Heart left ventricle (tissue), 13 donors: ENCODE data around the gene LSAMP.

Source experiments
- CTCF ChIP-seq, 12 donors: fragments of 200-600 bp; sonication (generic) in 4 of 12; IDR thresholded peaks; one replicate each; pipeline versions ENCODE4 v1.5.0 to v1.8.0; 2018 to 2022; ENCODE audit warnings: antibody characterized with exemption in 12 of 12, mild to moderate bottlenecking in 5 of 12
- POLR2A ChIP-seq, 2 donors: fragments of 450-650 bp; IDR thresholded peaks; one replicate each; pipeline ENCODE4 v1.6.1; 2017; ENCODE audit warnings: antibody characterized with exemption in 2 of 2, mild to moderate bottlenecking in 2 of 2, moderate library complexity in 2 of 2
- donor health status: ischemic (EF 13 %, LVEDD 7.1; RV severe dilation, severe dysfunction).
- donor health status: DM: no; HTN: yes; CAD: no.
- donor health status: DM: no; HTN: no; CAD: no.
- donor health status: ischemic (EF 25% LVEDD 6.9; RV normal size, moderate dysfunction).
- donor health status: ischemic (EF 25% LVEDD 5.7; RV mildly dilated, moderate dysfunction).
- donor health status: ischemic (EF 35%, LVEDD 5.7; RV mildly dilated, moderate dysfunction).
- donor health status: nonischemic (EF 11% LVEDD 7.7; RV severe dilation, severe dysfunction).
- donor health status: DM: yes; HTN: yes; CAD: no.
- donor health status: PGD.
- donor health status: ischemic (EF 29% LVEDD 5.4; RV normal size, mild dysfunction).
- donor health status: nonischemic (EF 23%, LVEDD 6.1; RV moderate dilation, normal function).

- TF ChIP-seq CTCF (IDR thresholded peaks at IDR 0.05) = no peak
- no peak for TF ChIP-seq POLR2A (IDR thresholded peaks at IDR 0.05)
Observed at GRCh38 chr3:116087426-116087825, 357.9 kb downstream of the LSAMP start.
